Thymus (tissue), 11 donors: ENCODE measurements around the gene POLE4. TPM values are rescaled to one million over a fixed set of nuclear protein-coding genes. Genes with fewer than 3 reads are reported as not detected.

Experiments
- DNase-seq, 9 donors: peaks; one replicate each; pipeline ENCODE4 v3.0.0-alpha.2; 2013; ENCODE audit warnings: low spot score in 9 of 9, low read depth in 6 of 9, missing footprints in 1 of 9
- H3K27ac ChIP-seq, 2 donors: one replicate each; pipeline ENCODE4 v1.5.1; 2013; ENCODE audit warnings: control low read depth in 1 of 2, low read depth in 1 of 2, low read length in 1 of 2, mild to moderate bottlenecking in 1 of 2, moderate library complexity in 1 of 2
- H3K27me3 ChIP-seq, 2 donors: one replicate each; pipeline ENCODE4 v1.5.1; 2013; ENCODE audit warnings: low read length in 1 of 2; ENCODE audit not compliant: control insufficient read depth in 2 of 2, insufficient read depth in 1 of 2
- H3K36me3 ChIP-seq, 2 donors: one replicate each; pipeline ENCODE4 v1.5.1; 2013; ENCODE audit warnings: low read length in 1 of 2, mild to moderate bottlenecking in 1 of 2, moderate library complexity in 1 of 2; ENCODE audit not compliant: control insufficient read depth in 2 of 2, insufficient read depth in 2 of 2
- H3K4me1 ChIP-seq, 2 donors: one replicate each; pipeline ENCODE4 v1.5.1; 2013; ENCODE audit warnings: low read length in 2 of 2; ENCODE audit not compliant: control insufficient read depth in 2 of 2, insufficient read depth in 2 of 2
- H3K4me3 ChIP-seq, 2 donors: one replicate each; pipeline ENCODE4 v1.5.1; 2013; ENCODE audit warnings: low read length in 2 of 2, control low read depth in 1 of 2, mild to moderate bottlenecking in 1 of 2
- H3K9me3 ChIP-seq, 2 donors: one replicate each; pipeline ENCODE4 v1.5.1; 2013; ENCODE audit warnings: low read length in 1 of 2, mild to moderate bottlenecking in 1 of 2; ENCODE audit not compliant: control insufficient read depth in 2 of 2, insufficient read depth in 1 of 2
- WGBS: extraction: QIAGEN DNeasy Blood & Tissue Kit; methylation state at CpG from one replicate; pipeline ENCODE4 v1.1.7; 2013; 5-methylcytosine and 5-hydroxymethylcytosine counted together
- polyA plus RNA-seq: library from polyadenylated mRNA; stranded (reverse); fragments of 200-250 nt; gene quantifications from one replicate; pipeline ENCODE4 v1.2.3, GENCODE V29; 2013
- total RNA-seq: library from RNA; stranded (reverse); fragments of 120-200 nt; gene quantifications from one replicate; pipeline ENCODE4 v1.2.4, GENCODE V29; 2013
- donor health status: healthy.

POLE4 gene
- total and polyA plus RNA-seq, 2 donors: 44.4 to 61.0 TPM

- 96% methylated on average over 7 of the region's 7 CpGs for WGBS
- DNase-seq: no peak
- Histone ChIP-seq H3K4me3 (no peak overlapping the region), H3K36me3 (no peaks in the 10 kb centered on the region), H3K27ac (no peak overlapping the region), H3K4me1 (no peaks in the 10 kb centered on the region), H3K27me3 (no peaks in the 10 kb centered on the region), H3K9me3 (no peaks in the 10 kb centered on the region)
Observed at GRCh38 chr2:74975016-74975415, 16.6 kb downstream of the POLE4 start.

GRCh38 chr2:74979844-74980243 lies 21.4 kb downstream of the POLE4 start:
- DNase-seq: peak in 1 of 9 donors; percentile 6
- Histone ChIP-seq H3K4me3 (no peak overlapping the region), H3K27ac (no peak overlapping the region), H3K9me3 (no peaks in the 10 kb centered on the region), H3K4me1 (no peaks in the 10 kb centered on the region), H3K27me3 (no peaks in the 10 kb centered on the region), H3K36me3 (no peaks in the 10 kb centered on the region)

GRCh38 chr2:74982577-74982976 lies 24.1 kb downstream of the POLE4 start:
- Histone ChIP-seq H3K36me3 (no peaks in the 10 kb centered on the region), H3K4me1 (no peaks in the 10 kb centered on the region), H3K9me3 (peaks cover 0 to 4% of the 10 kb centered on the region in 2 donors), H3K4me3 (no peak overlapping the region), H3K27me3 (no peaks in the 10 kb centered on the region), H3K27ac (no peak overlapping the region)
- no peak for DNase-seq
- WGBS: 95% methylated on average over 3 of the region's 3 CpGs

- Histone ChIP-seq H3K27me3 (no peaks in the 10 kb centered on the region), H3K4me1 (no peaks in the 10 kb centered on the region), H3K9me3 (peaks cover 0 to 4% of the 10 kb centered on the region in 2 donors), H3K36me3 (no peaks in the 10 kb centered on the region), H3K27ac (no peak overlapping the region), H3K4me3 (no peak overlapping the region)
- WGBS: 97% methylated on average over 5 of the region's 5 CpGs
- no peak for DNase-seq
Observed at GRCh38 chr2:74983631-74984392, 25.4 kb downstream of the POLE4 start.

- no peaks in the 10 kb centered on the region for H3K36me3 ChIP-seq
- DNase-seq: no peak
- H3K4me1 ChIP-seq: no peaks in the 10 kb centered on the region
- 94% methylated on average over 3 of the region's 3 CpGs for WGBS
- no peak overlapping the region for H3K27ac ChIP-seq
- no peaks in the 10 kb centered on the region for H3K27me3 ChIP-seq
- H3K4me3 ChIP-seq: no peak overlapping the region
- peaks cover 0 to 4% of the 10 kb centered on the region in 2 donors for H3K9me3 ChIP-seq
Observed at GRCh38 chr2:74984947-74985637, 26.6 kb downstream of the POLE4 start.

- Histone ChIP-seq H3K27ac (no peak overlapping the region), H3K4me1 (no peaks in the 10 kb centered on the region), H3K9me3 (peaks cover 0 to 4% of the 10 kb centered on the region in 2 donors), H3K4me3 (no peak overlapping the region), H3K36me3 (no peaks in the 10 kb centered on the region), H3K27me3 (no peaks in the 10 kb centered on the region)
- 67% methylated on average over 7 of the region's 7 CpGs for WGBS
- no peak for DNase-seq
Observed at GRCh38 chr2:74985978-74986609, 27.7 kb downstream of the POLE4 start.

GRCh38 chr2:74991977-74992376 lies 33.5 kb downstream of the POLE4 start:
- Histone ChIP-seq H3K4me3 (no peak overlapping the region), H3K27me3 (no peaks in the 10 kb centered on the region), H3K27ac (no peak overlapping the region), H3K9me3 (no peaks in the 10 kb centered on the region), H3K4me1 (no peaks in the 10 kb centered on the region), H3K36me3 (no peaks in the 10 kb centered on the region)
- WGBS: 97% methylated on average over 4 of the region's 4 CpGs
- DNase-seq: no peak

- no peak overlapping the region for H3K27ac ChIP-seq
- H3K36me3 ChIP-seq: no peaks in the 10 kb centered on the region
- no peaks in the 10 kb centered on the region for H3K4me1 ChIP-seq
- no peaks in the 10 kb centered on the region for H3K27me3 ChIP-seq
- peaks cover 0 to 5% of the 10 kb centered on the region in 2 donors for H3K9me3 ChIP-seq
- 97% methylated on average over 5 of the region's 5 CpGs for WGBS
- DNase-seq: no peak
- H3K4me3 ChIP-seq: no peak overlapping the region
Observed at GRCh38 chr2:74999468-74999867, 41.0 kb downstream of the POLE4 start.

GRCh38 chr2:75002007-75002406 lies 43.6 kb downstream of the POLE4 start:
- DNase-seq: peak in 1 of 9 donors; percentile 12
- no peak overlapping the region for H3K27ac ChIP-seq
- H3K4me1 ChIP-seq: no peaks in the 10 kb centered on the region
- WGBS: 93% methylated on average over 3 of the region's 3 CpGs
- H3K36me3 ChIP-seq: no peaks in the 10 kb centered on the region
- no peak overlapping the region for H3K4me3 ChIP-seq
- peaks cover 0 to 5% of the 10 kb centered on the region in 2 donors for H3K9me3 ChIP-seq
- no peaks in the 10 kb centered on the region for H3K27me3 ChIP-seq
